ENCODE data around the gene DAND5. TPM values are rescaled to one million over a fixed set of nuclear protein-coding genes. Genes with fewer than 3 reads are reported as not detected.
"Not testable (repeated sequence)": the region's sequence is repeated elsewhere in the genome, so short reads cannot be mapped to it uniquely, and the experiment has no call there.

DAND5 gene
- total RNA-seq, 1 experiment from 2014 or later, result not detected

DNA sequence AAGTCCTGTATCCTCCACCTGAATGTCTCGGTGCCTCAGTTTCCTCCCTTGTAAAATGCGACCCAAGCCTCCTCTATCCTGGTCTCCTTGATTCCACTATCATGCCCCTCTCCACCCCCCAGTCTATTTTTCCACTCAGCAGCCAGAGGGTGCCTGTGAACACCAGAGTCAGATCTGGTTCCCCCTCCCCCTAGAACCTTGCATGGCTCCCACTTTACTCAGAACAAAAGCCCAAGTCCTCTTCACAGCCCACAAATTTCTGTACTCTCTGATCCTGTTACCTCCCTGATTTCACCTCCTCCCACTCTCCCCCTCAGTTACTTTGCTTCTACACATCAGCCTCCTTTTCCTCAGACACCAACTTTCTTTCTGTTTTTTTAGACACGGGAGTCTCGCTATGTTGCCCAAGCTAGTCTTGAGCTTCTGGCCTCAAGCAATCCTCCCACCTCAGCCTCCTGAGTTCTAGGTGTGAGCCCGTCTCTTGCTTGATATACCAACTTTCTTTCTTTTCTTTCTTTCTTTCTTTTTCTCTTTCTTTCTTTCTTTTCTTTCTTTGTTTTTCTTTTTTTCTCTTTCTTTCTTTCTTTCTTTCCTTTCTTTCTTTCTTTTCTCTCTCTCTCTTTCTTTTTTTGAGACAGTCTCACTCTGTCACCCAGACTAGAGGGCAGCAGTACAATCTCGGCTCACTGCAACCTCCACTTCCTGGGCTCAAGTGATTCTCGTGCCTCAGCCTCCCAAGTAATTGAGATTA lies 869 bp downstream of the DAND5 start:
- intact Hi-C loops (cut with micrococcal nuclease), result no loop called here
- no peaks in the 10 kb centered on the region for H3K36me3 Mint-ChIP-seq (ENCODE audit: insufficient read depth, unreplicated experiment)
- no TSS peak for BruUV-seq (replicated peaks)
- H3K27ac Mint-ChIP-seq (ENCODE audit: low read depth, unreplicated experiment), result no peak overlapping the region
- ChIA-PET POLR2A (no interaction called here), CTCF (interaction anchor here (0.7 to 3.4 kb wide), 3 partner anchors 7 to 165 kb away, joined by 3 to 18 read pairs (median 4); no protein-coding TSS in a partner anchor)
- DNase-seq (ENCODE audit: unreplicated experiment), result no peak
- no peak overlapping the region for H3K4me3 Mint-ChIP-seq (ENCODE audit: unreplicated experiment)
- no peaks in the 10 kb centered on the region for H3K9me3 Mint-ChIP-seq (ENCODE audit: unreplicated experiment)
- TF ChIP-seq, protein P1, sequence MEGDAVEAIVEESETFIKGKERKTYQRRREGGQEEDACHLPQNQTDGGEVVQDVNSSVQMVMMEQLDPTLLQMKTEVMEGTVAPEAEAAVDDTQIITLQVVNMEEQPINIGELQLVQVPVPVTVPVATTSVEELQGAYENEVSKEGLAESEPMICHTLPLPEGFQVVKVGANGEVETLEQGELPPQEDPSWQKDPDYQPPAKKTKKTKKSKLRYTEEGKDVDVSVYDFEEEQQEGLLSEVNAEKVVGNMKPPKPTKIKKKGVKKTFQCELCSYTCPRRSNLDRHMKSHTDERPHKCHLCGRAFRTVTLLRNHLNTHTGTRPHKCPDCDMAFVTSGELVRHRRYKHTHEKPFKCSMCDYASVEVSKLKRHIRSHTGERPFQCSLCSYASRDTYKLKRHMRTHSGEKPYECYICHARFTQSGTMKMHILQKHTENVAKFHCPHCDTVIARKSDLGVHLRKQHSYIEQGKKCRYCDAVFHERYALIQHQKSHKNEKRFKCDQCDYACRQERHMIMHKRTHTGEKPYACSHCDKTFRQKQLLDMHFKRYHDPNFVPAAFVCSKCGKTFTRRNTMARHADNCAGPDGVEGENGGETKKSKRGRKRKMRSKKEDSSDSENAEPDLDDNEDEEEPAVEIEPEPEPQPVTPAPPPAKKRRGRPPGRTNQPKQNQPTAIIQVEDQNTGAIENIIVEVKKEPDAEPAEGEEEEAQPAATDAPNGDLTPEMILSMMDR (IDR thresholded peaks at IDR 0.05; ENCODE audit: unreplicated experiment), result no peak
- H3K4me1 Mint-ChIP-seq (ENCODE audit: insufficient read depth, unreplicated experiment), result peaks cover under 1% of the 10 kb centered on the region
- no peaks in the 10 kb centered on the region for H3K27me3 Mint-ChIP-seq (ENCODE audit: insufficient read depth, unreplicated experiment)

- Mint-ChIP-seq H3K4me3 (ENCODE audit: unreplicated experiment) (no peak overlapping the region), H3K4me1 (ENCODE audit: insufficient read depth, unreplicated experiment) (peaks cover 6% of the 10 kb centered on the region), H3K27me3 (ENCODE audit: insufficient read depth, unreplicated experiment) (no peaks in the 10 kb centered on the region), H3K36me3 (ENCODE audit: insufficient read depth, unreplicated experiment) (peaks cover 4% of the 10 kb centered on the region), H3K9me3 (ENCODE audit: unreplicated experiment) (no peaks in the 10 kb centered on the region), H3K27ac (ENCODE audit: low read depth, unreplicated experiment) (no peak overlapping the region)
- DNase-seq (ENCODE audit: unreplicated experiment), result no peak
- TF ChIP-seq, protein P1 (IDR thresholded peaks at IDR 0.05; ENCODE audit: unreplicated experiment), result no peak
- ChIA-PET POLR2A (no interaction called here), CTCF (interaction anchor here (0.6 to 7.5 kb wide), 4 partner anchors 9 to 151 kb away, joined by 3 to 82 read pairs (median 12); no protein-coding TSS in a partner anchor)
- BruUV-seq (replicated peaks), result no TSS peak
- intact Hi-C loops (cut with micrococcal nuclease), result no loop called here
These were observed 3.9 kb downstream of the DAND5 start for GRCh38 chr19:12973236-12973635.

DNA sequence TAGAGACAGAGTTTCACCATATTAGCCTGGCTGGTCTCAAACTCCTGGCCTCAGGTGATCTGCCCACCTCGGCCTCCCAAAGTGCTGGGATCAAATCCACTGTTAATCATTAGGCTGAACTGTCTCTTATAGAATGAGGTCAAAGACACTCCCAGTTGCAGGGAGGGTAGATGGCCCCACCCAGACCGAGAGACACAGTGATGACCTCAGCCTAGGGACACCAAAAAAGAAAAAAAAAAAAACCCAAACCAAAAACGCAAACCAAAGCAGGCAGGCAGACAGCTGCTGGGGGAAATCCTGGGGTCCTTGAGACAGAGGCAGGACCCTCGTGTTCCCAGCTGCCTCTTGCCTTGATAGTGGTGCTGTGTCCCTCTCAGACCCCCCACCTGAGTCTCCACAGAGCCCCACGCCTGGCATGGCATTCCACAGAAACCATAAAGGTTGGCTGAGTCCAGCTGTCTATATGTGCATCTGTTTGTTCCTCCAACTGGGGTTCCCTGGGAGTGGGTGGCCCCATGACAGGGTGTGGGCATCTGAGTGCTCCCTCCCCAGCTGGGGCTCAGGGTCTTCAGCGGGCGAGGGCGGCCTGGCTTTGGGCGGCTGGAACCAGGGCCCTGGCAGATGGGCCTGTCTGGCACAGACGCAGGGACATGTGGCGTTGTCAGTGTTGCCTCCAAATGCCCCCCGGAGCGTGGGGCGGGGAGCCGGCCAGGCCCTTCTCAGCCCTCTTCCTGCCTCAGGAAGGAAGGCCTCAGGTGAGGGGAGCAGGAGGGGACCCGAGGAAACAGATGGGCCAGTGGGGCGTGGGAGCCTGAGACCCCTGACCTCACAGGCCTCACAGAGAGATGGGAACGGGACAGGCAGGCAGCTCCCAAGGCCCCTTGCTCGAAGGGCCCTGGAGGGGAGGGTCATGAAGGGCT lies 5.2 kb downstream of the DAND5 start:
- H3K4me1 Mint-ChIP-seq (ENCODE audit: insufficient read depth, unreplicated experiment), result peaks cover 6% of the 10 kb centered on the region
- H3K36me3 Mint-ChIP-seq (ENCODE audit: insufficient read depth, unreplicated experiment), result peaks cover 6% of the 10 kb centered on the region
- no peaks in the 10 kb centered on the region for H3K27me3 Mint-ChIP-seq (ENCODE audit: insufficient read depth, unreplicated experiment)
- BruUV-seq (replicated peaks), result no TSS peak
- intact Hi-C loops (cut with micrococcal nuclease), result no loop called here
- TF ChIP-seq, protein P1 (IDR thresholded peaks at IDR 0.05; ENCODE audit: unreplicated experiment), result no peak
- H3K4me3 Mint-ChIP-seq (ENCODE audit: unreplicated experiment), result no peak overlapping the region
- no peaks in the 10 kb centered on the region for H3K9me3 Mint-ChIP-seq (ENCODE audit: unreplicated experiment)
- ChIA-PET CTCF (interaction anchor here (0.6 to 12.6 kb wide), 6 partner anchors 10 to 178 kb away, joined by 3 to 334 read pairs (median 6); no protein-coding TSS in a partner anchor), POLR2A (no interaction called here)
- no peak overlapping the region for H3K27ac Mint-ChIP-seq (ENCODE audit: low read depth, unreplicated experiment)
- DNase-seq (ENCODE audit: unreplicated experiment), result no peak

- TF ChIP-seq, protein P1 (IDR thresholded peaks at IDR 0.05; ENCODE audit: unreplicated experiment), result no peak
- no peak overlapping the region for H3K4me3 Mint-ChIP-seq (ENCODE audit: unreplicated experiment)
- no peaks in the 10 kb centered on the region for H3K9me3 Mint-ChIP-seq (ENCODE audit: unreplicated experiment)
- no peak for DNase-seq (ENCODE audit: unreplicated experiment)
- peaks cover 6% of the 10 kb centered on the region for H3K36me3 Mint-ChIP-seq (ENCODE audit: insufficient read depth, unreplicated experiment)
- ChIA-PET CTCF (interaction anchor here (0.6 to 12.6 kb wide), 6 partner anchors 11 to 119 kb away, joined by 3 to 334 read pairs (median 46); no protein-coding TSS in a partner anchor), POLR2A (no interaction called here)
- no peaks in the 10 kb centered on the region for H3K27me3 Mint-ChIP-seq (ENCODE audit: insufficient read depth, unreplicated experiment)
- no TSS peak for BruUV-seq (replicated peaks)
- peaks cover 6% of the 10 kb centered on the region for H3K4me1 Mint-ChIP-seq (ENCODE audit: insufficient read depth, unreplicated experiment)
- H3K27ac Mint-ChIP-seq (ENCODE audit: low read depth, unreplicated experiment), result no peak overlapping the region
- intact Hi-C loops (cut with micrococcal nuclease), result no loop called here
These were observed 5.9 kb downstream of the DAND5 start for GRCh38 chr19:12975221-12975741.

DNA sequence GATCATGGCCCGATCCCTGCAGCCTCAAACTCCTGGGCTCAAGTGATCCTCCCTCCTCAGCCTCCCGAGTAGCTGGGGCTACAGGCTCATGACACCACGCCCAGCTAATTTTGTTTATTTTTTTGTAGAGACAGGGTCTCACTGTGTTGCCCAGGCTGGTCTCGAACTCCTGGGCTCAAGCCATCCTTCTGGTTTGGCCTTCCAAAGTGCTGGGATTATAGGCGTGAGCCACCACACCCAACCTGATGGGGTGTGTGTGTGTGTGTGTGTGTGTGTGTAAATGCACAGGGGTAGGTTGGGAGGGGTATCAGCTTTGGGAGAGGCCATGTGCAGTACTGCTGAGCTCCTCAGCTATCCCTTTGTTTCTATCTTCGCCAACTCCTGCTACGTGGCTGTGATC lies 6.7 kb downstream of the DAND5 start:
- POLR2A ChIA-PET, result interaction anchor here (1.2 kb wide), 1 partner anchor 11 kb away, joined by 4 read pairs; no protein-coding TSS in a partner anchor
- H3K9me3 Mint-ChIP-seq (ENCODE audit: unreplicated experiment); H3K4me1 Mint-ChIP-seq (ENCODE audit: insufficient read depth, unreplicated experiment); H3K27me3 Mint-ChIP-seq (ENCODE audit: insufficient read depth, unreplicated experiment); H3K27ac Mint-ChIP-seq (ENCODE audit: low read depth, unreplicated experiment); DNase-seq (ENCODE audit: unreplicated experiment); H3K36me3 Mint-ChIP-seq (ENCODE audit: insufficient read depth, unreplicated experiment); H3K4me3 Mint-ChIP-seq (ENCODE audit: unreplicated experiment); BruUV-seq (replicated peaks); intact Hi-C loops (cut with micrococcal nuclease): not testable (repeated sequence)
- CTCF ChIA-PET, result interaction anchor here (1.2 to 12.6 kb wide), 10 partner anchors 8 to 613 kb away, joined by 3 to 334 read pairs (median 18); no protein-coding TSS in a partner anchor

Data from MCF 10A (cell line).